Muscle layer of colon (tissue), 2 donors: ENCODE data around the gene EEF1AKMT2.
A peak's percentile ranks its signal among the peaks of the same experiment; 100 is the strongest.
"Not testable (repeated sequence)": the region's sequence is repeated elsewhere in the genome, so short reads cannot be mapped to it uniquely, and the experiment has no call there.

Experiments
- H3K27ac ChIP-seq: one replicate; pipeline ENCODE4 v1.7.0; 2013; ENCODE audit warnings: low read depth, mild to moderate bottlenecking, low read length, moderate library complexity
- H3K27me3 ChIP-seq, 2 donors: one replicate each; pipeline ENCODE4 v1.7.0; 2013; ENCODE audit warnings: low read length in 2 of 2, mild to moderate bottlenecking in 2 of 2; ENCODE audit not compliant: insufficient read depth in 2 of 2, control insufficient read depth in 1 of 2
- H3K36me3 ChIP-seq: one replicate; pipeline ENCODE4 v1.7.0; 2013; ENCODE audit warnings: mild to moderate bottlenecking, low read length; ENCODE audit not compliant: insufficient read depth
- H3K4me1 ChIP-seq: one replicate; pipeline ENCODE4 v1.7.0; 2013; ENCODE audit warnings: mild to moderate bottlenecking, low read length; ENCODE audit not compliant: insufficient read depth
- H3K4me3 ChIP-seq, 2 donors: one replicate each; pipeline ENCODE4 v1.7.0; 2013; ENCODE audit warnings: low read length in 2 of 2, low read depth in 1 of 2, mild to moderate bottlenecking in 1 of 2, moderate library complexity in 1 of 2
- H3K9ac ChIP-seq: one replicate; pipeline ENCODE4 v1.7.0; 2013; ENCODE audit warnings: low read length
- H3K9me3 ChIP-seq: one replicate; pipeline ENCODE4 v1.7.0; 2013; ENCODE audit warnings: mild to moderate bottlenecking, low read length
- donor health status: abdominal sarcoma.
- donor health status: Adenocarcinoma of cecum.

EEF1AKMT2 gene

GRCh38 chr10:124802313-124802675 is 10.6 kb upstream of the EEF1AKMT2 start:
- Histone ChIP-seq H3K9me3 (no peaks in the 10 kb centered on the region), H3K27ac (peak overlapping the region; percentile 84), H3K4me1 (peaks cover 11% of the 10 kb centered on the region), H3K4me3 (peak overlapping the region; percentile 82 to 93), H3K9ac (peak overlapping the region; percentile 75), H3K27me3 (no peaks in the 10 kb centered on the region), H3K36me3 (no peaks in the 10 kb centered on the region)

DNA sequence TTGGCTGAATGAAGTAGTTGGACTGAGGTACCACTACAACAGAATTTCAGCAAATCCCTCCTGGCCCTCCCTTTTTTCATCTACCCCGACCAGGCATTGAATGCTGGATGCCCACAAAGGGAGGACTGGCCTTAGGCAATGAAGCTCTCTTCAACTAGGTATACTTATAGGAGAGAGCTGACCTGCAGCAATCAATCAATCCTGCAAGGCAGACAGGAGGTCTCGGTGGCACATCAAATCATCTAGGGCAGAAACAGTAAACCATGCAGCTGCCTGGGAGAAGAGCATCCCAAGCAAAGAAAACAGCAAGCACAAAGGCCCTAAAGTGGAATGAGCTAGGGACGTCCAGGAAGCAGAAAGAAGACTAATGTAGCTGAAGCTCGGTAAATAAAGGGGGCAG is 7.5 kb upstream of the EEF1AKMT2 start:
- no peaks in the 10 kb centered on the region for H3K27me3 ChIP-seq
- peaks cover 11% of the 10 kb centered on the region for H3K4me1 ChIP-seq
- no peaks in the 10 kb centered on the region for H3K9me3 ChIP-seq
- no peak overlapping the region for H3K9ac ChIP-seq
- H3K27ac ChIP-seq: no peak overlapping the region
- H3K4me3 ChIP-seq: no peak overlapping the region
- H3K36me3 ChIP-seq: no peaks in the 10 kb centered on the region

- no peak overlapping the region for H3K4me3 ChIP-seq
- no peaks in the 10 kb centered on the region for H3K36me3 ChIP-seq
- peaks cover 11% of the 10 kb centered on the region for H3K4me1 ChIP-seq
- H3K27ac ChIP-seq: no peak overlapping the region
- H3K27me3 ChIP-seq: no peaks in the 10 kb centered on the region
- H3K9me3 ChIP-seq: no peaks in the 10 kb centered on the region
- no peak overlapping the region for H3K9ac ChIP-seq
Observed at GRCh38 chr10:124798781-124799180, 7.1 kb upstream of the EEF1AKMT2 start.

DNA sequence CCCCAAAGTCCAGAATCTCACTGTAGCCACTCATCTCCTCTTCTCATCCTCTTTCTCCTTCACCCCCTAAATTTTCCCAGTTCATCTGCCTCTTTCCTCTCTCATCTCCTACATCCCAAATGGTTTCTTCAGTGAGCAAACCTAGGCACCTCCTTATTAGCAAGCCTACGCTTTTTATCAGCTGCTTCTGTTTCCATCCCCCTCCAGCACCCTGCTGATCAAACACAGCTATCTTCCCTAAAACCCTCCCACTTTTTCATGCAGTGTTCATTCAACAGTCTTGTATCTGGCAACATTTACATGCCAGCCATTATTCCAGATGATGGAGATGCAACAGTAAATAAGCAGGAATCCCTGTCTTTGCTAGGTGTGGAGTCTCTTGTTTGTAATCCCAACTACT is 6.7 kb upstream of the EEF1AKMT2 start:
- H3K9ac ChIP-seq: no peak overlapping the region
- H3K36me3 ChIP-seq: no peaks in the 10 kb centered on the region
- no peak overlapping the region for H3K4me3 ChIP-seq
- no peaks in the 10 kb centered on the region for H3K27me3 ChIP-seq
- H3K9me3 ChIP-seq: no peaks in the 10 kb centered on the region
- peaks cover 11% of the 10 kb centered on the region for H3K4me1 ChIP-seq
- H3K27ac ChIP-seq: no peak overlapping the region

DNA sequence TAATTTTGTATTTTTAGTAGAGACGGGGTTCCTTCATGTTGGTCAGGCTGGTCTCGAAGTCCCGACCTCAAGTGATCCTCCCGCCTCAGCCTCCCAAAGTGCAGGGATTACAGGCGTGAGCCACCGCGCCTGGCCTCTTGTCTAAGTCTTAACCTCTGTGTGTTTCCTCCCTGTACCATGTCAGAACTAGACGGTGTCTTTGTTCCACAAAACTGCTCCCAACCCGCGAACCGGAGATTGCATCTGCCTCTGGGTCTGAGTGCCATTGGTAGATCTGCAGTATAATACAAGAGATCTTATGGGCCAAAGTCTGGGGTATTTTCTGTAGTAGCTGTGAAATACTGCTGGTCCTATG is 1.3 kb upstream of the EEF1AKMT2 start:
- H3K4me1 ChIP-seq: peaks cover 9% of the 10 kb centered on the region
- no peak overlapping the region for H3K4me3 ChIP-seq
- H3K9ac ChIP-seq: no peak overlapping the region
- peaks cover 6% of the 10 kb centered on the region for H3K36me3 ChIP-seq
- no peaks in the 10 kb centered on the region for H3K27me3 ChIP-seq
- no peak overlapping the region for H3K27ac ChIP-seq
- no peaks in the 10 kb centered on the region for H3K9me3 ChIP-seq

DNA sequence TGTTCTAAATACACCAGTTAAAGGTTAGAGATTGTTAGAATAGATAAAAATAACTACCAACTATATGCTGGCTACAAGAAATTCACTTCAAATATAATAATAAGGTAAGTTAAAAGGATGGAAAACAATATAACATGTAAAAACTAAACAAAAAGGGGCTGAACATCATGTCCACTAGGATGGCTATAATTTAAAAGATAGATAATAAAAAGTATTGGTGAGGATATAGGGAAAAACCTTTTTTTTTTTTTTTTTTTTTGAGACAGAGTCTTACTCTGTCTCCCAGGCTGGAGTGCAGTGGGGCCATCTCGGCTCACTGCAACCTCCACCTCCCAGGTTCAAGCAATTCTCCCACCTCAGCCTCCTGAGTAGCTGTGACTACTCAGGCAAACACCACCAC is 8.8 kb downstream of the EEF1AKMT2 start:
- not testable (repeated sequence) for H3K36me3 ChIP-seq

GRCh38 chr10:124768791-124769190 is 22.9 kb downstream of the EEF1AKMT2 start:
- Histone ChIP-seq H3K4me1 (no peaks in the 10 kb centered on the region), H3K36me3 (peaks cover 14% of the 10 kb centered on the region), H3K27me3 (no peaks in the 10 kb centered on the region), H3K9me3 (no peaks in the 10 kb centered on the region), H3K27ac (no peak overlapping the region), H3K9ac (no peak overlapping the region), H3K4me3 (no peak overlapping the region)

More for the DNA sequence above, 8.8 kb downstream of the EEF1AKMT2 start:
- not testable (repeated sequence) for H3K9ac ChIP-seq, H3K4me1 ChIP-seq, H3K4me3 ChIP-seq, H3K27me3 ChIP-seq, H3K27ac ChIP-seq, H3K9me3 ChIP-seq

GRCh38 chr10:124765256-124765655 is 26.4 kb downstream of the EEF1AKMT2 start:
- H3K4me1 ChIP-seq: no peaks in the 10 kb centered on the region
- H3K27ac ChIP-seq: no peak overlapping the region
- H3K36me3 ChIP-seq: peaks cover 10% of the 10 kb centered on the region
- no peak overlapping the region for H3K9ac ChIP-seq
- no peaks in the 10 kb centered on the region for H3K9me3 ChIP-seq
- no peak overlapping the region for H3K4me3 ChIP-seq
- no peaks in the 10 kb centered on the region for H3K27me3 ChIP-seq

- no peak overlapping the region for H3K4me3 ChIP-seq
- no peak overlapping the region for H3K27ac ChIP-seq
- H3K9me3 ChIP-seq: no peaks in the 10 kb centered on the region
- H3K36me3 ChIP-seq: peaks cover 17% of the 10 kb centered on the region
- no peak overlapping the region for H3K9ac ChIP-seq
- H3K27me3 ChIP-seq: no peaks in the 10 kb centered on the region
- H3K4me1 ChIP-seq: no peaks in the 10 kb centered on the region
Observed at GRCh38 chr10:124763267-124763666, 28.4 kb downstream of the EEF1AKMT2 start.

DNA sequence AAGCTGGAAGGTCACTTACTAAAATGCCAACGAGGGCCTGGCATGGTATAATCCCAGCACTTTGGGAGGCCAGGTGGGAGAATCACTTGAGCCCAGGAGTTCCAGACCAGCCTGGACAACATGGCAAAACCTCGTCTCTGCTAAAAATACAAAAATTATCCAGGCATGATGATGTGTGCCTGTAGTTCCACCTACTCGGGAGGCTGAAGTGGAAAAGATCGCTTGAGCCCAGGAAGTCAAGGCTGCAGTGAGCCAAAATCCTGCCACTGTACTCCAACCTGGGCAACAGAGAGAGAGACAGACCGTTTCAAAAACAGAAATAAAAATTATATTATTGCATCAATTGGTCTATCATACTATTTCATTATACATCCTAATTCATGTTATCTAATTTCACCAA is 29.4 kb downstream of the EEF1AKMT2 start:
- Histone ChIP-seq H3K27me3 (no peaks in the 10 kb centered on the region), H3K9ac (no peak overlapping the region), H3K36me3 (peaks cover 17% of the 10 kb centered on the region), H3K9me3 (no peaks in the 10 kb centered on the region), H3K27ac (no peak overlapping the region), H3K4me1 (no peaks in the 10 kb centered on the region), H3K4me3 (no peak overlapping the region)

DNA sequence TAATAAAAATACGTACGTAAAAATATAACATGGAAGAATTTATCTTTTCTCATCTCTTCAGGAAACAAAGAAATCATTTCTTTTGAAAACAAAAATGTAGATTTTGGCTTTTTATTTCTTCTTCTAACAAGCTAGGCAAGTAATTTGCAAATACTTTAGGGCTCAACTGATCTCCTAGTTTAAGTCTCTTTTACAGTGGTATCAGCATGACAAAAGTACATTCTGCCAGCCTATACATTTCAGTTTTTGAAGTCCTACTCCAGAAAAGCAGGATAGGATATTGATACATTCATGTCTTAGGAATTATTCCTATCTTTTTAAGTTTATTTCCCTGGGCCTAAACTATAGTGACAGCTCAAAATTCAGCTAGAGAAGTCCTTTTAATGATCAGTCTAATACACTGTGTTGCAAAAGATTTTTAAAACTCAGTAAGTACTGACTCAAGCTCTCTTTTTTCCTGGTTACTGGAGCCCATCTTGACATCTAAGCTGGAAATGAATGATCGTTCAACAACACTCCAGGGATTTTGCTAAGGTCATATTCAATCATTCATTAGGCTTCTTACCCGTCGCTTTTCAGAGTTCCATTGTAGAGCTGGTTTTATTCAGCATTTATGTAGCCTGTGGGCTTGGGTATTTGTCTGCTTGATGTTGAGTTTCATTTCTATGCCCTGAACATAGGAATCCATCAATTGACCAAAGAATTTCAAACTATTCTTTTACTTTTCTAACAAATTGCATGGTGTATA is 35.4 kb downstream of the EEF1AKMT2 start:
- Histone ChIP-seq H3K9ac (no peak overlapping the region), H3K4me3 (no peak overlapping the region), H3K27me3 (no peaks in the 10 kb centered on the region), H3K4me1 (no peaks in the 10 kb centered on the region), H3K36me3 (peaks cover 7% of the 10 kb centered on the region), H3K27ac (no peak overlapping the region), H3K9me3 (no peaks in the 10 kb centered on the region)

DNA sequence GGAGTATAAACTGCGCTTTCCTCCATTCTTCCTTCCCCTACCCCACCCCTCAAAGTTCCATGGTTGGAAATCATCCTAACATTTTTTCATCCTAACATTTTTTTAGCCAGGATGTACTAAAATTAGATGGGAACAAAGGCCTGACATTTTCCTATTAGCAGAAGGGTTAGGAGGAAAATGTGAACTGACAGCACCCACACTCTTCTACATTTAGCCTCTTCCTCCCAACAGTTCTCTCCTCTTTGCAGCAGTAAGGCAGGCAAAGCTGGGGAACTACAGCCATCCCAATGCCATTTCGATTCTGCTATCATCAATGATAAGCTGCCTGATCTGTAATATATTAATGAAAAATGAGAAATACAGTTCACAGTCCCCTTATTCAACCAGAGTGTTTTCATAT is 36.1 kb downstream of the EEF1AKMT2 start:
- Histone ChIP-seq H3K36me3 (peaks cover 7% of the 10 kb centered on the region), H3K9me3 (no peaks in the 10 kb centered on the region), H3K27me3 (no peaks in the 10 kb centered on the region), H3K27ac (no peak overlapping the region), H3K4me3 (no peak overlapping the region), H3K4me1 (no peaks in the 10 kb centered on the region), H3K9ac (no peak overlapping the region)
